HG03565 (cell line): Measurements from ENCODE around the gene RAD51B.

Source experiments
- ATAC-seq: cut with Tn5 transposase; IDR thresholded peaks from one replicate; pipeline ENCODE4 v1.9.1; 2021; ENCODE audit warnings: mild to moderate bottlenecking, moderate library complexity; ENCODE audit not compliant: unreplicated experiment

RAD51B gene

GRCh38 chr14:68573722-68574121, 754.1 kb downstream of the RAD51B start:
- ATAC-seq, result no peak

- ATAC-seq, result no peak
Measured at GRCh38 chr14:68574461-68574860, 754.9 kb downstream of the RAD51B start.

- no peak for ATAC-seq
Measured at GRCh38 chr14:68574906-68575305, 755.3 kb downstream of the RAD51B start.

GRCh38 chr14:68575426-68575825, 755.8 kb downstream of the RAD51B start:
- no peak for ATAC-seq

- ATAC-seq, result no peak
Measured at GRCh38 chr14:68576031-68576430, 756.5 kb downstream of the RAD51B start.

- no peak for ATAC-seq
Measured at GRCh38 chr14:68576496-68577244, 757.1 kb downstream of the RAD51B start.

GRCh38 chr14:68577802-68578541, 758.4 kb downstream of the RAD51B start:
- no peak for ATAC-seq

- ATAC-seq, result no peak
Measured at GRCh38 chr14:68578597-68578996, 759.0 kb downstream of the RAD51B start.

GRCh38 chr14:68580096-68580645, 760.6 kb downstream of the RAD51B start:
- ATAC-seq, result no peak

- ATAC-seq, result no peak
Measured at GRCh38 chr14:68580671-68581070, 761.1 kb downstream of the RAD51B start.

- no peak for ATAC-seq
Measured at GRCh38 chr14:68583548-68584280, 764.1 kb downstream of the RAD51B start.

GRCh38 chr14:68584786-68585185, 765.2 kb downstream of the RAD51B start:
- no peak for ATAC-seq

- ATAC-seq, result no peak
Measured at GRCh38 chr14:68585690-68586089, 766.1 kb downstream of the RAD51B start.

- ATAC-seq, result no peak
Measured at GRCh38 chr14:68586896-68587751, 767.5 kb downstream of the RAD51B start.

- no peak for ATAC-seq
Measured at GRCh38 chr14:68587931-68588330, 768.4 kb downstream of the RAD51B start.

GRCh38 chr14:68589447-68590200, 770.0 kb downstream of the RAD51B start:
- ATAC-seq, result no peak

- no peak for ATAC-seq
Measured at GRCh38 chr14:68590201-68590522, 770.6 kb downstream of the RAD51B start.

GRCh38 chr14:68591786-68592185, 772.2 kb downstream of the RAD51B start:
- no peak for ATAC-seq

- ATAC-seq, result no peak
Measured at GRCh38 chr14:68592948-68593556, 773.5 kb downstream of the RAD51B start.
